ENCODE results near the gene ANKRD60.

ANKRD60 gene

DNA sequence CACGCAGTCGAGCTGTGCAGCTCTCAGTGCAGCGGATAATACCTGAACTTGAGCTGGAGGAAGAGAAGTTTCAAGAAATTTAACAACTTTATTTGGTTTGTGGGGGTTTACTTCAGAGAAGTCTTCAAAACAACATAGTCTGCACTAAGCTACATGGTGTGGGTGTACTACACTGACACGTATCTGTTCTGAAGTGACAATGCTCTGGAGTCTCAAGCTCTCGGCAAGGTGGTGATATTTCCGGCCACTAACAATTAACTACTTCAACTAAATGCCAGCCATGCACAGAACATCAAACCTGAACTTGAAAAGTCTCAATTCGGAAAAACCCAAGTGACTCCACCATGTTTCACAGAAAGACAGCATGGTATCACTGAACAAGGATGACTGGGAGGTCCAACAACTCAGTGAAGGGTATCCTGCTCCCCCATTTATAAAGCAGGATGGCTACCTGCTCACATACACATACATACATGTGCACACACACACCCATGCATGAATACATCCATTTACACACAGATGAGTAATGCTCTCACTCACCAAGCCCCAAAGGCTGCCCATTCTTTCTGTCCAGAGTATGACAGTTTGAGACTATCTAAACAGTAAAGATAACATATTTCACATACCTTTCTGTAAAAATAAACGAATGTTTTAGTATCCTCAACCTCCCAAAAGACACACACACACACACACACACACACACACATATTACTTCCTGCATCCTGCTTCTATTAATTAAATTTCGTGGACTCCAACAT is 15.4 kb upstream of the ANKRD60 start:
- DNase-seq = no peak

DNA sequence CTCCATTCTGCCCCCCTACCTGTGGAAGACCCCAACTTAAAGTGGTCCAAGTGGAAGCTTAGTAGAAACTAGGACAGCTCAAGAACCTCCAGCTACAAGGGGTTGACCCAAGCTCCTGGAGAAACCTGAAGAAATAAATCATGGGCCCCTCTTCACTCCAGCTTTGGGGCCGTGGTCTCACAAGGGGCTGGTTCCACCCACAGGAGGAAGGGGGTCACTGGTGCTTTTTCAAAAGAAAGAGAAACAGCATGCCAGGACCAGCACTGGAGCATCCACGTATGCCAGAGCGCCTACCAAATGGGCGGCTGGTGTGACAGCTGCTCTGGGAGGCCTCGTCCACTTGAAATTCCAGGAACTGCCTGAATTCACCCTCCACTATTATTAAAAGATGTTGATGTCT is 14.4 kb upstream of the ANKRD60 start:
- DNase-seq = no peak

GRCh38 chr20:58241766-58242465 is 13.5 kb upstream of the ANKRD60 start:
- no peak for DNase-seq

- no peak for DNase-seq
Observed at GRCh38 chr20:58240471-58240870, 12.0 kb upstream of the ANKRD60 start.

DNA sequence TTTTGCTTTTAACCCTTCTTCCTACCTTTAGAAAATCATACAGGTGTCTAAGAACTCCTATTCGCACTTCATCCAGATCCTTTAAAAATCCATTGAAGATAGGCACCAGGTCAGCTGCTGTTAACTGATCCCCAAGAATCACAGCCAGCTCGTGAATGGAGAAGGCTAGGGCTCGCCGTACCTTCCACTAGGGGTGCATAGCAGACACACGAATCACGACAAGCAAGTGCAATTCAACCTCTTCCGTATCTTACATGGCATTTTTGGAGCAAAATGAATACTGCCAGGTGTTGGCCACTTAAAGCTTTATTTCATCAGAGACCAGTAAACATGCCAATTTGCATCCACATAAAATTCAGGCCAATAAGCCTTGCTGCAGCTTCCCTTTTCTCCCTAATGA is 10.8 kb upstream of the ANKRD60 start:
- DNase-seq = no peak

DNA sequence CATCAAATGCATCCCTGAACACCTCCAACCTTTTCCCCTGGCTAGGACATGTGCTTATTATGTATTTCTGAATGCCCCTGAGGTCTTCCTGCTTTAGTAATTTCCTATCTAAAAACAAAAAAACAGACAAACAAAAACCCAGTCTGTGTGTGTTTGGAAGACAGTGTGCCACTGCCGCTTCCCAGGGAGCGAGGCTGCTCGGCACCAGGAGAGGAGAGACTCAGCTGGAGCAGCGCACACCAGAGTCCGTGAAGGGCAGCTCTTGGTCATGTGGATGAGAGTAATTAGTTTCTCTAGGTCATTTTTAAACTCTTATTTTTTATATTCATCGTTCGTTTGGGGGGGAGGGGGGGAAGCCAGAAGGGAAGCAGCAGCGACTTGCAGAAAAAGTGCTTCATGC is 10.0 kb upstream of the ANKRD60 start:
- DNase-seq = no peak

- DNase-seq = no peak
Observed at GRCh38 chr20:58237318-58238132, 9.1 kb upstream of the ANKRD60 start.

DNA sequence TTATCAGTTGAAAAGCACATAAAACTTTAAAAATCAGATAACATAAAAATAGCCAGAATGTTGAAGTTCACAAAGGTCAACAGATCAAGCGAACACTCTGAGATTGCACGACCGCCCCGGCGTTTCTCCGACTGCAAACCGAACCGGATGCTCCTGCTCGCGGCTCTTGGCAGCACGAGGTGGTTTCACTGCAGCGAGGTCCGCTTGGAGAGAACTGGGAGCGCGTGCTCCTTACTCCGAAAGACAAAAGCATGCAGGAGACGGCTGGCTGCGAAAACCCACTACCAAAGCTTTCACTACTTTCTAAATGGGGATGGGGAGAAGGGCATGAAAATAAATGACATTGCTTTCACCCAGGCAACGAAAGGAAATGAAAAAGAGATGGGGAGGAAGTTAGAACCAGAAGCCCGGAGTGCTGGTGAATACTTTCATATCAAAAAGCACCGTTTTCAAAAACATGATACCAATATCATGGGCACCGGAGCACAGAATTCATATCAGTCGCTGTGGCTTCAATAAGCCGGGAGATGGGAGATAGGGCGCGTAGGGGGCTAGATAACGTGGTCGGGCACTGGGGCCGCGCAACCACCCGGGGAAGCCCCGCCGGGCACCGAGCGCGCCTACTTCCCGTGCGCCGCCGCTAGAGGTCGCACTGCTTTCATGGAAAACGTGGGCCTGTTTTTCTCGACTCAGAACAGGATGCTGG is 8.3 kb upstream of the ANKRD60 start:
- peak; percentile 86 for DNase-seq

GRCh38 chr20:58235010-58235409 is 6.6 kb upstream of the ANKRD60 start:
- DNase-seq = no peak

DNA sequence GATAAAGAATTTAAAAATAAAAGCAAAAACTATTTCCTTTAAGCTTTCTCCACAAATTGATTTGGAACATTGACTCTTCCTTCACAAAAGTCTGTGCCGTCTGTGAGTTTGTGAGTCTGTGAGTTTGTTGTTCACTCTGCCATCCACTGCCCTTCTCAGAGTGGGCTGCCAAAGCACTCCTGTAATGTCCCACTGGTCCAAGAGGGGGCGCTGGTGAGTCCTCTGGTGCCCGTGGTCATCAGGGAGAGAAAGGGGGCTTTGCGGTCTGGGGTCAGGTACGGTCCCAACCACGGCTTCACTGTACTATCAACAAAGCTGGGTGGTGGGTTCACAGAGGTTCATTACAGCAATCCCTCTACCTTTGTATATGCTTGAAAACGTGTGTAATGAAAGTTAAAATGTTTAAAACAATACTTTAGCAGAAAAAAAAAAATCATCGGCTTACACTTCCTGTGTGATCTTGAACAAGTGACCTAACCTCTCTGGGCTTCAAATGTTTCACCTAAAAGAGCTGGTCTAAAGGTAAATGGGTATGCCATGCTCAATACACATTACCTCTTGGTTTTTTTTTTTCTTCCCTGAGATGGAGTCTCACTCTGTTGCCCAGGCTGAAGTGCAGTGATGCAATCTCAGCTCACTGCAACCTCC is 5.6 kb upstream of the ANKRD60 start:
- peak; percentile 56 for DNase-seq

DNA sequence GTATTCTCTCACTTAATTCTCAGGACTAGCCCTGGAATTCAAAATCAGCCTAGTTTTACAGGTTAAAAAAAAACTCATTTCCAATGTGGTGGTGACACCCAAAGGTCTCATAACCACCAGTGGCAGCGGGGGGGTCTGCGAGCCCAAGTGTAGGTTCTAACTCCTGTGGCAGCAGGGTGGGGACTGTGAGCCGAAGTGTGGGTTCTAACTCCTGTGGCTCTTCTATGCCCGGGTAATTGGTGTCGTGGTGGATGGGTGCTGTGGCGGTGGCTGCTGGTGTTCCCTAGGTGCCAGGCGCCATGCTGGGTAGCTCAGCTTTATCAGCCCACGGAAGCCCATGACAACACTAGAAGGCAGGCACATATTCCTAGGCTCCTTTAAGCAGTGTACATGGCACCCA is 4.9 kb upstream of the ANKRD60 start:
- DNase-seq = no peak

DNA sequence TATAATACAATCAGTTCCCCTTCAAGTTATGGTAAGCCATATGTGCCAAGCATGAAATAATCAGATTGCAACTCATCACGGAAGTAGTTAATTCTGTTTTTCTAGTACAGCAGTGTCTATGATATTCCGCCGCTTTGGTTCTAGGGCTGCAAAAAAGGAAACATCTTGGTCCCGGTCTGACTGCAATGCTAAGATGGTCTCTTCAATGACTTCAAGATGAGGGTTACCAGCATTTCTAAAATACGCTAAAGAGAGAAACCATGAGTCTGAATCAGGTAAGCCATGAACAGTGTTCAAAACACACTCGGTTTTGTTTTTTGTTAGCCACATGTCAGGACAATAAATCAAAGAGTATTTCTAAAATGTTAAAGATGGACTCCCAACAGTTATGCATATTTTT is 3.2 kb upstream of the ANKRD60 start:
- DNase-seq = no peak

DNA sequence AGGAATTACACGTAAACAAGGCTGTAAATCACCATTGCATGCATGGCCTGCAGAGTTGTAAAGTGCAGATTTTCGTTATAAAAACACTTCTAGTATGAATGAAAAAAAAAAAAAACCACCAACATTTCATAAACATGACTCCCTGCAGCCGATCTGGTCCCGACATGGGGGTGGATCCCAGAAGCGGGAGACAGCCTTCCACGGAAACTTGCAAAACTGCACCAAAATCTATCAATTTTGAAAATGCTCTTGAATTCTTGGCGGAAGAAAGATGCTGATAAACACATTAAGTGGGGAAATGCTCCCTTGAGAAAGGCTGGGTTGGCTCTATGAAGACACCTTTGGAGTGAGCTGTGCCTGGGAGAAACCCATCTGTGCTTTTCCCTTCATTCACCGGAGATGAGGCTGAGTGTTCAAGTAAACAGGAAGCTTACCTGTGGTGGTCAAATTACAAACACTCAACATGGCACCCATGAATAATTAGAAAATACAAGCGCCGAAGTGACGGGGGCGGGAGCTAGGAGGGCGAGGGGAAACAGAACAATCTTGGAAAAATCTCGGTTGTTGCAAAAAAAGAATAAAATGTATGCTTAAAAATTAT is 845 bp upstream of the ANKRD60 start:
- no peak for DNase-seq

DNA sequence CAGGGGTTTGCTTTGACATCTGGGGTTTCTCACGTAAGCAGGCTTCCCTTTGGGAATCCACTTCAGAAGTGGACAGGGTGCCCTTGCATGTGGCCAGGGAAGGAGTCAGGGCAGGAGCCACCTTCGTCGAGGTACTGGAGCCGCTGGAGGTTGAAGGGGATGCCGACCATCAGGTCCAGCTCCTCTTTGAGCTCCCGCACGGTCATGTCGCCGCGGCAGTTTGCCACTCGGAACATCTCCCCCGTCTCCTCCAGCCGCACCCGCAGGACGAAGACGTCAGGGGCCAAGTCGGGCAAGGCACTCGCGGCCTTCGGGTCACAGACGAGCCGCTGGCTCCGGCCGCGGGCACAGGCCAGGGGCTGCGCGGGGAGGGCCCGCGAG is 360 bp downstream of the ANKRD60 start:
- DNase-seq = no peak

- no peak for DNase-seq
Observed at GRCh38 chr20:58227391-58228102, 906 bp downstream of the ANKRD60 start.

DNA sequence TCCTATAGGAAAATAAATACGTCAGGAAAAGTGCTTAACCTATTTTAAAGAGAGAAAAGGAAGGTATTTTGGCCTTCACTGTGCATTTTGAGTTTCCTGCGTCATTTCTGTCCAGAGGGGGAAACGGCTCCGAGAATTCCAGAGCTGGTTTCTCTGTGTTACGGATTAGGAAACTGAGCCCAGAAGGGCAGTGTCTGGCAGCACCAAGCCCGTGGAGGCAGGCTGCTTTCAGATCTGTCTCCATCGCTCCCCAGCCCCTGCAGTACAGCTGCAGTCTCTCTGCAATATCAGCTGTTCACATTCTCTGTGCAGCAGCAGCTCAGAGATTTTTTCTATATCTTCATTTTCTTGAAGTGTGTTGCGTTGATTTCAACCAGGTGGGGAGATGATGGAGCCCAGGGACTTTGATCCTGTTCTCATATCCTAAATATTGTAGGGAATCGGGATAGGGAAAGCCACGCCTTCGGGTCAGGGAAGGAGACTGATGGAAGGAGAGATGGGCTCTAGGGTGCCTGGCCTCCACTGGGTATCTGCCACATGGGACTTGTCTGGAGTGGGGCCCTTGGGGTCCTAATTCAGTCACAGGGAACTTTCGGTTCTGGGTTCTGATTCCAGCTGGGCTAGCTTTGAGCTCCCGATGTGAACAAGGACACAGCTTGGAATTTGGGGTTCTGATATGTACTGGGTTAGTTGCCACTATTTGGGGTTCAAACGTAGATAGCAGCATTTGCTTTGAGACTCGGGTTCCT is 2.8 kb downstream of the ANKRD60 start:
- no peak for DNase-seq

- no peak for DNase-seq
Observed at GRCh38 chr20:58224974-58225373, 3.5 kb downstream of the ANKRD60 start.

GRCh38 chr20:58224097-58224496 is 4.4 kb downstream of the ANKRD60 start:
- peak; percentile 73 for DNase-seq

GRCh38 chr20:58223358-58223941 is 5.0 kb downstream of the ANKRD60 start:
- DNase-seq = peak; percentile 54

GRCh38 chr20:58222446-58222845 is 6.0 kb downstream of the ANKRD60 start:
- no peak for DNase-seq
